Measurements from ENCODE around the gene SP3.

The SP3 gene

DNA sequence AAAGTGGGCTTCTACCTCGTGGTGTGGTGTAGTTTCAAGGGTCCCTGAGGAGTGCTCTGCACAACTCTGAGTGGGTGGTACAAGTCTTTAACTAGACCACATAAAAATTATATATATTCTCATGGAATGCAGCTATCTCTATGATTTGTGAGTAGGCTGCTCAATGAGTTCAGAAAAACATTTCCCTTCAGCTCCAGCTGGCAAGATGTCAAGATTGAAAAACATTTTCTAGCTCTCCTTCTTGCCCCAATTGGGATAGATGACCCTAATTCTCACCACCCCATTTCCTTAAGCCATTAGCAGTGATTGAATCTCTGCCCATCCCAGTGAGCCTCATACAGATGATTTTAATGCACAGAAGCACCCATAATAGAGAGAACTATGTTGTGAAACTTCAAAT is 28.3 kb upstream of the SP3 start:
- no peak for DNase-seq

DNA sequence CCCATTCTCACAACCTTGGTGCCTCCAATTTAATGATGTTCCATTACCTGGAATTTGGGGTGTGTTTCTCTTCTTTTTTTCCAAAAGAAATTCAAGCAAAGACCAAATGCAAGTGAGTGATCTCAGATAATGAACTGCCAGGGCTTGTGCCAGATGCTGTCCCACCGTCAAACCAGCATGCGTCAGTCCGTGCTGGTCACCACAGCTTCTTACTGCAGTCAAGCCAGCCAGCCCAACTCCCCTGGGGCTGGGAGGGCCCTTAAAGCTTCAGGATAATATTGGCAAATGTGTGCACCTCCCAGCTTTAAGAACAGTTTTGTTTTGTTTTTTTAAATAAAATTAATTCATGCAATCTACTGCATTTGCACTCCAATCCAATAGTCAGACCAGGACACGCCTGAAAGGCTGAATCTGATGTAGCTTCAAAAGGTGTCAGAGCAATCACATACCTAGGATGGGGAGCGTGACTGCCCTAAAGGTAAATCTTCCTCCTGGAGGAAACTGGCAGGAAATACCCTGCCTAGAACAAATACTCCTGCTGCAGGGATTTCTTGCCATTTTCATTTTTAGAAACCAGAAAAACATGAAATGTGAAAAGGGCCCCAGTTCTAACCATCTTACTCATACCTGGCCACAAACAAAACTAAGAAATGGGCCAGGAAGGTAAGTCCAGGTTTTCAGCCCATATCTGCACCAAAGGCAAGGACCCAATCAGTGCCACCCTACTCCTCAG is 26.8 kb upstream of the SP3 start:
- no peak for DNase-seq

DNA sequence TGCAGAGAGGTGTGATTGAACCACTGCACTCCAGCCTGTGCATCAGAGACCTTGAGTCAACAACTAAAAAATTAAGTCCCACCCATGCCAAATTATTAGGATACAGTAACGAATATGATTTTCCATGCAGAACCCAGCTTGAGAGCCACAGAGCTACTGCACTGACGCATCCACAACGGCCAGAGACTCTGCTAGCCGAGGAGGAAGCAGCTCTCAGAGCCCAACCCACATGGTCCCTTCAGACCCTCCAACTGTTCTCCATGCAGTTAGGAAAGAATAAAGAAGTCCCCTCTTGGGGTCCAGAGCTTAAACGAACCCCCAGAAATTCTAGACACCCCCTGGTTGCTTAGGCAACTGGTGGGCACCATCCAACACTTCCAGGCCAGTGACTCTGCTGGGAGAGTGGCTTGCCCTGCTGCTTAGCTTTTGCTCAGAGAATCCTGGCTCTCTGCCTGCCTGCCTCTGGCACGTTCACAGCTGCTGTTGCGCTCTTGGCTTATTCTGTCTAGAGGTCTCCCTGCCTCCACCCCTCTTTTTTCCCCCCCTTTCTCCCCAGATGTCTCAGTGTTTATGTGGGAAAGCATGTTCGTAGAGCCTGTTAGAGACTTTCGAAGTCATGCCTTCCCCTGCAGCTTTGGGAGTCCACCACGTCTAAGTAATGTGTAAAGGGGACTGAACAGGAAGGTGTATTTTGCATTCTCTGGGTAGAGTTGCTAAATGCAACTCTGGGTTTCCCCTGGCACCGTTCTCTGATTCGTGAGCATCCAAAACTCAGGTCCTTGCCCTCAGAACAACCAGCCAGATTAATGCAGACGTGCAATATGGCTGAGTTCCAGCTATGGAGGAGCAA is 26.0 kb upstream of the SP3 start:
- peak; percentile 77 for DNase-seq

DNA sequence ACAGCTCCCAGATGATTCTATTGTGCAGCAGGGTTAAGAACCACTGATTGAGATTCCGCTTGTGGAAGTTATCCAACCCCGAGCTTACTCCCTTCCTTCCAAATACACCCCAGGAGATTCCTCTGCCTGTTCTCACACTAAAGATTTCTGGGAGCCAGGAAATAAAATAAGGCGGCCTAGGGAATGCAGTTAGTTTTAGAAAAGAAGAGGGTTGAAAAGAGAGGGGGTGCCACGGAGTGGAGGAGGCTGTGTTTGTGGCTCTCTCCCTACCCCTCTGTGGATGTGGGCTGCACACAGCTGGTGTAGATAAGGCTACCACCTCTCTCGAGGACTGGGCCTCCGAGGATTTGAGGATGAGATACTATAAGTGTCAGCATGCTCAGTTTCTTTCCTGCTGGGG is 25.1 kb upstream of the SP3 start:
- no peak for DNase-seq

DNA sequence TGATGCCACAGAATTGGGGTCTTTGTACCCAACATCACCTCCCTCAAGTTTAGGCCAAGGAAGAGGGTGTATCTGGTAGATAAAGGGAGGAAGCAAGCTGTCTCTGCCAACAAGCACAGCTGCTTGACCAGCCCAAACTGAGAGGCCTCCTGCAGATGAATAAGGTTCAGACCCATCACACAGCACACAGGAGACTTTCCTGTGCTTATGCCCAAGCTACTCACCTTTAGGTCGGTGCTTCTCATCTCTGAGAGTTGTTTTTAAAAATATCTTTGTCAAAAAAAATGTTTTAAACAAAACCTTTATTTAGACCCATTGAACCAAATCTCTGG is 24.7 kb upstream of the SP3 start:
- DNase-seq: no peak

DNA sequence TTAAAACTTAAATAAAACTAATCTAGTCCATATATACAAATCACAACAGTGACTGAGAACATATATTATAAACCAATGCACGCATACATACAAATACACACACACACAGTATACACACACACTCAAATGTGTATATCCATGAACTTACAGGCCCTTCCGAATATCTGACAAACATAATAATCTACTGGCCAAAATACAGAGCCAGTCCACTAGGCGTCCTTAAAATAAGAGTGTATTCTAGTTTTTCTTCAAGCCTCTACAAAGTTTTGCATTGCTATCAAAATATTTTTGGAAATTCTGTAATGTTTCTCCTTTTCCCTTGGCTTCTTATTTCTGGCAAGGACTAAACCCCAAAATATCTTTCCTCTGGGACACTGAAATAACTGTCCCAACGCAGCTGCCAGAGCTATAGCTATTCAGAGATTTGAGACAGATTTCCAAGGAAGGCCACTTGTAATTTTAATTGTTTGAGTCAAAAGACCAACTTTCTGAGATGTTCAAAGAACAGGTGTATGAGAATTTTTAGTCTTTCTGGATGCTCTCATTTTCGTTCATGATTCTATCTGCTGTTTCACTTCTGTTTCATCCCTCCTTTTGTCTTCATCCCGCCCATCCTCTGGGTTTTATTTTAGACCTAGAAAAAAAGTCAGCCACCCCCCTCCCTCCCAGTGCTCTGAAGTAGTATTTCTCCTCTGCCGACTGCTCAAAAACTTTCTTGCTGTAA is 24.1 kb upstream of the SP3 start:
- DNase-seq: no peak

DNA sequence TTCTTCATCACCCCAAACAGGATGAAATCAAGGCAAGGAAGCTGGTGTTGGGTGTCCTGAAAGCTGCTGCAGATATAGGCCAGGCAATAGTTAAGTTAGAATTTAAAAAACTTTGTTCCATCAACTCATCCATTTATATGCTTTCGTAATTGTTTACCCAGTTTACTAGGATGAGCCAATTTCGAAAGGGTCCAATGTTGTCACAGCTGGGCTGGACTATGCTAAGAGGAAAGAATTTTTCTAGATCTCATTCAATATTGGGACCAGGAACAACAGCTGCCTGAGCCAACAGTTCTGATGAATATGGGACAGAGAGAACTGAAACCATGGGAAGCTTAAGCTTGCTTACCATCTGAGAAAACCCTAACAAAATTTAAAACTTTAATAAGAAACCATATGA is 21.6 kb upstream of the SP3 start:
- no peak for DNase-seq

DNA sequence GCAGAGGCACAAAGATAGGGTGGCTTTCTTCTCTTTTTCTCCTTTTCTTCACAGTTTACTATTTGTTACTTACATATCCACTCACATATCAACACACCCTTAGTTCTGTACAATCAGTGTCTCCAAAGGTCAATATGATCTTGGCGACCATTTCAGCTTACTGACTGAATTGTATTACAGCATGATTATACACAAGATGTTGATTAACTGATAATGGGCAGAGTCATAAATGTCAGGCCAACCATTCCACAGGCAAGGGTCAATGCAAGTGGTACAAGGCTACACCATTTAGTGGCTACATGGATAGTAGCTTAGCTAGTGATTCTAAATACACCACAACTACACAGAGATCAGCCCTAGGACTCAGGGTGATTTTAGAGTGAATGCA is 20.4 kb upstream of the SP3 start:
- DNase-seq: no peak

DNA sequence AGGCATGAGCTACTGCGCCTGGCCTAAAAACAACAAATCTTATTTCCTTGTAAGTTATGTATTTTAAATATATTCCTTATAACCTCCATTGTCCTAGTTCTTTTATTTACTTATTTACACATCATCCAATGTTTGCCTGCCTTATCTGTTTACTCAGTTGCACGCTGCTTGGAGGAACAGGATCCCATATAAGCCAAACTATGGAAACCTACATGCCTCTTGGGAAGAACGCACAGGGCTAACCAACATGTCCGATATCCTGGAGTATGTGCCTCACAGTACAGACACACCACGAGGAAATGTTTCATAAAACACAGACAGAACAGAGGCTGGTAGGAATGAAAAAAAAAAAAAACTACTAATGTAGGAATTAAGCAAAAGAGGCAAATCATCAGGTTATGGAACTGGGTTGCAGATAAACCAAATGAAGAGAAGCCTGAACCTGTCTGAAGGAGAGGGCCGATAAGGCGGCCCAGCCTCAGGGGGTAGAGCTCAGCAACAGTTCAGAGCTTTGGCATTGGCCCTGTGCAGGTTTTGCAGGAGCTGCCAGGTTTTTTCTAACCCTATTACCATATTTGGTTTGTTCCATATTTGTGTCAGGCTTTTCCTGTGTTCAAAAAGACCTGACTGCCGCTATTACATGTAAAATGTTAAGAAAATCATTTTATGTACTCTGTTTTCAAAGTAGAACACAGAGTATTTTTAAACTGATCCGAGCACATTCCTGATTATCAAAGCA is 19.9 kb upstream of the SP3 start:
- DNase-seq: no peak

DNA sequence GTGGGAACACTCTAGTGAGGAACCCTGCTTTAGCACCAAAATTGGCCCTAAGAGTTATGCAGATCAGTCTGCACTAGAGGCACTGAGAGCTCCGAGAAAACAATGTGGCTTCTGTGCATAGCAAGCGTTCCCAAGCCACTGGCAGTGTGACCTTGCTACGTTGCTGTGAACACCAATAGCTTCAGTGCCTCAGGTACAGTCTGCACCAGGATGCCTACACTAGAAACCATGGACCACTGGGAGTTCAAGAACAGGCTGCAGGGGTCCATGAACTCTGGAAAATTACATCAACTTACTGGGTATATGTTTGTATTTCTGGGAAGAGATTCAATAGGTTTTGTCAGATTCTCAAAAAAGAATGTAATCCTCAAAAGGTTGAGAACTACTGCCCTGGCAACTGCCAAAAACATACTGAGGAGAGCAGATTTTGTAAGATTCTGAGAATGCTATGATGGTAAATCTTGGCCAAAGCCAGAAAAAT is 18.3 kb upstream of the SP3 start:
- peak; percentile 42 for DNase-seq

DNA sequence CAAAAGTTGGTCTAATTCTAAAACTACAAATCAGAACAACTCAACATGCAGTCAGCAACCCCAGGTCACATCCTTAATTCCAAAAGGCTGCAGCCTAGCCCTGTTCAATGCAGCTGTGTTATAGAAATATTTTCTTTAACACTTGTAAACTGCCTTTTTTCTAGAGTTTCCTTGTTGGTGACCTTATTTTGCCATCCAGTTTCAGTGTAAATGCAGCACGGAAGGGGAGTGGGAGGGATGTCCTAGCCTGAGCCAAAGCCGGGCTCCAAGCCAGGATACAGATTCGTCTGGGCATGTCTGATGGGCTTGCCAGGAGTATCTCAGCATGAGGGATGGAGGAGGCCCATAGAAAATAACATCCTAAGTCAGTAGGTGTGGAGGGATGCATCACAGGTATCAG is 17.7 kb upstream of the SP3 start:
- peak; percentile 55 for DNase-seq

DNA sequence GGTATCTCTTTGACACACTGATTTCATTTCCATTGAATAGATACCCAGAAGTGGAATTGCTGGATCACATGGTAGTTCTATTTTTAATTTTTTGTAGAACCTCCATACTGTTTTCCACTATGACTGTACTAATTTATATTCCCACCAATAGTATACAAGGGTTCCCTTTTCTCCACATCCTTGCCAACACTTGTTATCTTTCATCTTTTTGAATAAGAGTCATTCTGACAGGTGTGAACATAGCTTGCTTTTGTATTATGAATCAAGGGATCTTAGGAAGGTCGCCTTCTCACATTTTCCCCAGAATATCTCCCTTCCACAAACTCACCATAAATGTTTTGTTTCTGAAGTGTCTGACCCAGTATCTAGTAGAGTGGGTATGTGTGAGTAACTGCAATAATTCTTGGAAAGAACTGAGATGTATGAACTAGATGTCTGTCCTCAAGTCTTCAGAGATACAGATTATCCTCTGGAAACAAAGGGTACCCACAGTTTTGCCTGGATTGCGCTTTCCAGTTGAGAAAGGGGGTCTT is 17.1 kb upstream of the SP3 start:
- no peak for DNase-seq

DNA sequence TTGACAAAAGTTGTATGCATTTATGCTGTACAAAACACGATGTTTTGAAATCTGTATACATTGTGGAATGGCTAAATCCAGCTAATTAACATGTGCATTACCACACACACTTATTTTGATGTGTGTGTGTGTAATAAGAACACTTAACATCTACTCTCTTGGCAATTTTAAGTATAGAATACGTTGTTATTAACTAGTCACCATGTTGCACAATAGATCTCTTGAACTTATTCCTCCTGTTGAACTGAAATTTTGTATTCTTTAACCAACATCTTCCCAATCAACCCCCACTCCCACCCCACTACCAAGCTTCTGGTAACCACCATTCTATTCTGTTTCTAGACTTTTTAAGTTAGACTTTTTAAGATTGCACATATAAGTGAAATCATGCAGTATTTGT is 16.3 kb upstream of the SP3 start:
- DNase-seq: no peak

DNA sequence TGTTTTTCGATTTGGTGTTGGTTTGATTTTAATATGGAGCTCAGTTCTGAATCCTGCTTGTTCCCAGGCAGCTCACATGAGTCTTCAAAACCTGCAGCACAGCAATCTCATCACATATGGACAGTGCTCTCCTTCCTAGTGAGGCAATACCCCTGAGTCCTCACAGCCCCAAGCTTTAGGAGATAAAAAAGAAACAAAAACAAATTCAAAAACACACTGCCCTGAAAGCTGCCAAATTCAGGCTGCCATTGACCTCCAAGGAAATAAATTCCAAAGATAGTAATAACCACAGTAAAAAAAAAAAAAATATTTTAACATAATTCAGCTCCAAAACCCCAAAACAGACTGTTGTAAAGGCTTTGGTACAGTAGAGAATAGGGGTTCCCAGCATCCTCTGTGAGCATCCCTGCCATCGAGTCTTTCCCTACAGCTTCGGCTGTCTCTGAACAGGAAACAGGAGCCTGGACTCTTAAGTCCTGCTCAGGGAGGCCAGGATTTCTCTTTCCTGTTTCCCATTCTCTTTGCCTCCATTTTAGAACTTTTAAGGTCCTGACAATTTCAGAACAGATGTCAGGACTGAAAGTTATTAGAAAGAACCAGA is 14.7 kb upstream of the SP3 start:
- peak; percentile 39 for DNase-seq

DNA sequence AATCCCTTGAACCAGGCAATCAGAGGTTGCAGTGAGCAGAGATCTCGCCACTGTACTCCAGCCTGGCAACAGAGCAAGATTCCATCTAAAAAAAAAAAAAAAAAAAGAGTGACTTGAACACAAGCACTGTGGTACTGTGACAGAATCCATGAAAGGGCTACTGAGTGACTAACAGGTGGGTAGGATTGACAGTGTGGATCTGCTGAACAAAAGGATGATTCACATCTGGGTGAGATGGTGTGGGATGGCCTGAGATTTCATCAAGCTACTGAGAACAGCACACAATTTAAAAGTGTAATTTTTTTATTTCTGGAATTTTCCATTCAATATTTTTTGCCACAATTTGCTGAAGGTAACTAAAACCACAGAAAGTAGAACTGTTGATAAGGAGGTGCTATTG is 13.3 kb upstream of the SP3 start:
- no peak for DNase-seq

DNA sequence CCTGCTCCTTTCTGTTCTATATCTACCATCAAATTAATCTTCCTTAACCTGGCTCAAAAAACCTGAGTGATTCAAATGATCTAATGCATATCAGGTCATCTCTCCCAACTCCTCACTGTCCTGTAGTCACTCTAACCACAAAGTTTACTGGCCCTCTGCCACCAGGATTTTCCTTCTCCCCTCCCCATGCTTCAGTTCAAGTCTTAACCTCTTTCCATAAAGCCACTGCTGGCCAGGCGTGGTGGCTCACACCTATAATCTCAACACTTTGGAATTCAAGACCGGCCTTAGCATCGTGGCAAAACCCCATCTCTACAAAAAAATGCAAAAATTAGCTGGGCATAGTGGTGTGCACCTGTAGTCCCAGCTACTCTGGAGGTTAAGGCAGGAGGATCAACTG is 7.5 kb upstream of the SP3 start:
- peak; percentile 52 for DNase-seq

DNA sequence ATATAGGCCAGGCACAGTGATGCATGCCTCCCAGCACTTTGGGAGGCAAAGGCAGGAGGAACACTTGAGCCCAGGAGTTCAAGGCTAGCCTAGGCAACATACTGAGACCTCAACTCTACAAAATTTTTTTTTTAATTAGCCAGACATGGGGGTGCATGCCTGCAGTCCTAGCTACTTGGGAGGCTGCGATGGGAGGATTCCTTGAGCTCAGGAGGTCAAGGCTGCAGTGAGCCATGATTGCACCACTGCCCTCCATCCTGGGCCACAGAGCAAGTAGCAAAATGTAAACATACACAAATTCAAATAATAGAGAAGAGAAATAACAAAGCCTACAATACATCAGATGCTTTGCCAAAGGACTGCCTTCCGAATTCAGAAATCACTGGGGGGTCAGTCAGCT is 7.0 kb upstream of the SP3 start:
- DNase-seq: no peak

DNA sequence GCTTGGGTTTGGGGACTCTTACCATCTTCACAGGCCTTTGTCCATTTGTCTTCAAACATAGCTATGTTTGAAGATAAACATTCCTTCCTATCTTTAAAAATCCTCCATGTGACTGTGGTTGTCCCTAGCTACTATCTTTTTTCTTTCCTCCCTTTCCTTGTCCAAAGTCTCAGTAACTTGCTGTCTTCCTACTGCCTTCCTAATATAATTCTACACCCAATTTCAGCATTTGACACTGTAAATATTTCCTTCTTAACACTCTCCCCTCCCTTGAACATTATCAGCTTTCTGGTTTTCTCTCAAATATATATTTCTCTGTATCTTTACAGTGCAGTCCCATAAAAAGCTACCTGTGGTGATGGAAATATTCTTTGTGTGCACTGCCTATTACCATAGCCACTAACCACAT is 5.3 kb upstream of the SP3 start:
- no peak for DNase-seq

DNA sequence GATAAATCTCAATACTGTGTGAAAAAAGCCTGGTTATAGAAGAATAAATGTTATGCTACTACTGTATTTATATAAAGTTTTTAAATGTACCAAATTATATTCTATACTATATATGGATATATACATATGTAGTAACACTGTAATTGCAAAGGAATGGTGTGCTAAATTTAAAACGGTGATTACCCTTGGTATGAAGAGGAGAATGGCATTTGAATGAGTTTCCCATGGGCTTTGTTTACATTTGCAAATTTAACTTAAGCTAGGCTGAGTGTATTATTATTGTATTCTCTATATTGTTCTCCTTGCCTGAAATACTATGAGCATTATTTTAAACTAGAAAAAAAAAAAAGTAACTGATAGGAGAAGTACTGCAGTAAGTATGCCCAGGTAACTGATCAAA is 4.7 kb upstream of the SP3 start:
- peak; percentile 81 for DNase-seq

DNA sequence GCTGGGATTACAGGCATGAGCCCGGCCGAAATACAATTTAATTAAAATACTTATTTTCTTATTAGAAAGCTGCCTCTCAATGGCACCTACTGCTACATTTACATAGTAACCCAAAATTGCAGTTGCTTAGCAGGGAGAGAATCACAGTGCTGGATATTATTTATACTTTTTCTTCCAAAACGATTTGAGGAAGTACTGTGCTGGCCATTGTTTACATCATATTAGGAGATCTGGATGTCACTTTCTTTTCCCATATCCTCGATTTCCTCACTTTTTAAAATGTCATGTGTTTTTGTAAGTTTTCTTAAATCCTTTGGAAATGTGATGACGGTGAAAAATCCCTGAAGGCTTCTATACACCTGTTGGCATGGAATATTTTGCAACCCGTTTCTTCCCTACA is 3.4 kb upstream of the SP3 start:
- no peak for DNase-seq

DNA sequence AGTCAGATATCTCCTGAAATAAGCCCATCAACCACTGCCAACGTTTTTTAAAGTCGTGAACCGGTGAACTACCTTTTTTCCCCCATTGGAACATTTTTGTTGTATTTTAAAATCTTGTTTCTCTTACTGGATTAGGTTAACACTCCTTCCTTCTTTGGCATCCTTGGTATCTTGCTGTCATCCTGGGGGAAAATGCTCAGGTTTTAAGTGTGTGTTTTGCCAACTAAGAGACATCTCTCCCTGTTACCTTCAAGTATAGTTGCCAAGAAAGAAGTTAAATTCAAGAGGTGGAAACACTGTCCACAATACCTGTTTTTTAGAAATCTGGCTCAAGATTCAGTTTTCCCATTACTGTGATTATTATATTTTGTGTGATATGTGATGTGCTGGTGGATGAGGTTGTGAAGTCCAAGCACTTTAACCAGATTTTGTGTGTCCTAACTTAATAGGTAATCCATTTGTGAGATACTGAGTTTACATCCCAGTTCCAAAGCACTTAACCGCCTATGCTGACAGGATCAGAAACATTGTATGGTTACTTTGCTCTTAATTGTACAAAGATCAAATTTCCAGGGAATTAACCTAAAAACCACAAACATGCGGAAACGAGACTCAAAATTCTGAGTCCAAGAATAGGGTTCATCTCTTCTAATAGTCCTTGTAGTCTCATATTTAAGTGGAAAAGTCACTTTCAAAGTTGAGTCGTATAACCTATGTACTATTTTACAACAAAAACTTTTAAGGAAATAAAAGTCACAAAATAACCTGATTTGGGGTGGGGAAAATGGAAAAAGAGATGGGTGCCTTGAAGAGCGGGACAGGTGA is 1.3 kb upstream of the SP3 start:
- DNase-seq: peak; percentile 21
